Measurements from ENCODE around the gene UFD1.

UFD1 gene, protein sequence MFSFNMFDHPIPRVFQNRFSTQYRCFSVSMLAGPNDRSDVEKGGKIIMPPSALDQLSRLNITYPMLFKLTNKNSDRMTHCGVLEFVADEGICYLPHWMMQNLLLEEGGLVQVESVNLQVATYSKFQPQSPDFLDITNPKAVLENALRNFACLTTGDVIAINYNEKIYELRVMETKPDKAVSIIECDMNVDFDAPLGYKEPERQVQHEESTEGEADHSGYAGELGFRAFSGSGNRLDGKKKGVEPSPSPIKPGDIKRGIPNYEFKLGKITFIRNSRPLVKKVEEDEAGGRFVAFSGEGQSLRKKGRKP

DNA sequence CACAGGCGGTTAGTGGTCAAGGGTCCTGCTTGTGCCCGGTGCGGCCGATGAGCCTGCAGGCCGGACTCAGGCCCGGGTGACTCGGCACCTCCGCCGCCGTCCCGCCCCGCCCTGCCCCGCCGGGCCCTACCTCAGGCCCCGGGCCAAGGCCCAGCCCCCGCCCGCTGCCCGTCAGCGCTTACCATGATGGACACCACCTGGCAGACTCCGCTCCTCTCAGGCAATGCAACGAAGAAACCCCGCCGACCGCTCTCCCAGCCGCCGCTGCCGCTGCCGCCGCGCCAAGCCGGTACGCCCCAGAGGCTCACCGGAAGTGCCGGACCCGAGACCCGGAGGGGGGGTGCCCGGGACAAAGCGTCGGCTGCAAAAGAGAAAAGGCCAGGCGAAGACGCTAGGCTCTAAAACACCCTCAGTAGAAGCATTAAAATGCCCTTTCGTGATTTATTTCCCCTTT, at the start of gene UFD1:
Gene UFD1, minus strand, starts transcription at position 293 of the 454 bp plus-strand sequence. Its CDS starts 108 bp downstream, at position 185.
- no peak for FAIRE-seq

DNA sequence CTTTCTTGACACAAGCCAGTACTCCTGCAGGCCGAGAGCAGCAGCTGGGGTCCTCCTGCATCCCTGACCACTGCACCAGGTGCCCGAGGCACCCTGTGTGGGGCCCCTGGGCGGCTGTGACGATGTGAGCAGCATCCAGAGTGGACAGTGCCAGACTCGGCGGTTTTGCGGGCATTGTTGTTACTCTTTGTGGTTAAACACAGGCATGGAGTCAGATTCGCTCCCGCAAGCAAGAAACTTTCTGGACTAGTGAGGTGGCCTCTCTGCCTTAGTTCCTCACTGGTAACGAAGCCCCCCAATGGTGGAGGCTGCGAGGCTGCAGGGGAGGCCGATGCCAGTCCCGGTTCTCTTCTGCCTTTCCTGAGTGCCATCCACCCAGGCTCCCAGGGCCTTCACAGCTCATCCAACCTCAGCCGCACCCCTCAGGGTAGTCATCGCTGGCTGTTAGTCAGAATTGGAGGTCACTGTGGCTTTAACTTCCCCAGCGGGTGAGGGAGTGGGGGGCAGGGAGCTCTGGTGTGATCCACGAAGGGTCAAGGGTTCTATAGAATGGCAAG, 48.9 kb upstream of the UFD1 start:
- no peak for FAIRE-seq

DNA sequence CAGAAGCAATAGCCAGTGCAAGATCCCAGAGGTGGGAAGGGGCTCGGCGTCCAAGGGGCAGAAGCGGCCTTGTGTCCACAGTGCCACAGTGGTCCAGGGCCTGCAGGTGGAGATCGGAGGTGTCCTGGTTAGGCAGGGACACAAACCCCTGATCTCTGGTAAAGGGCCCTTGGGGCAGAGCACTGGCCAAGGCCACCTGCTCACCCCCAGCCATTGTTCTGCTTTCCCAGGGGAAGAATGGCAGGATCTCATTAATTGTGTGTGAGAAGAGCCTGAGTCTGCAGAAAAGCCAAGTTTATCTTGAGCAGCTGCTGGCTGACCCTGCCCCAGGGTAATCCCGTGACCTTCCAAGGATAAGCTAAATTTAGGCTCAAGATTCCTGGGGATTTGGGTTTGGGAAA, 48.3 kb upstream of the UFD1 start:
- no peak for FAIRE-seq

DNA sequence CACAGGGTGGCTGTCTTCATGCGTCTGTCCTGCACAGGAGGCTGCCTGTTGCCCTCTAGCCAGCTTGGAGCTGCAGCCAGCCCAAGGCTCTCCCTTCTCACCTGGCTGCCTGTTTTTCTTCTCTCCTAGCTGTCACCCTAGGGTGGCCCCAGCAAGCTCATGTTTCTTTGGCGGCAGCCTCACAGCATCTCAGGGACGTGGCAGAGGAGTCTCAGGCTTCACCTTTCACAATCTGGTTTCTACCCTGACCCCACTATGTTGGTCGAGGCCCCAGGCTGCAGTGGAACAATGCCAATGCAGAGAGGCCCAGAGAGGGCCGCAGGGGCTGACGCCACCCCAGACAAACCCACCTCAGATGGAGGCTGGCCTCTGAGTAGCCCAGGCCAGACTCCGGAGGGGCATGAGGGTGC, 47.7 kb upstream of the UFD1 start:
- no peak for FAIRE-seq

DNA sequence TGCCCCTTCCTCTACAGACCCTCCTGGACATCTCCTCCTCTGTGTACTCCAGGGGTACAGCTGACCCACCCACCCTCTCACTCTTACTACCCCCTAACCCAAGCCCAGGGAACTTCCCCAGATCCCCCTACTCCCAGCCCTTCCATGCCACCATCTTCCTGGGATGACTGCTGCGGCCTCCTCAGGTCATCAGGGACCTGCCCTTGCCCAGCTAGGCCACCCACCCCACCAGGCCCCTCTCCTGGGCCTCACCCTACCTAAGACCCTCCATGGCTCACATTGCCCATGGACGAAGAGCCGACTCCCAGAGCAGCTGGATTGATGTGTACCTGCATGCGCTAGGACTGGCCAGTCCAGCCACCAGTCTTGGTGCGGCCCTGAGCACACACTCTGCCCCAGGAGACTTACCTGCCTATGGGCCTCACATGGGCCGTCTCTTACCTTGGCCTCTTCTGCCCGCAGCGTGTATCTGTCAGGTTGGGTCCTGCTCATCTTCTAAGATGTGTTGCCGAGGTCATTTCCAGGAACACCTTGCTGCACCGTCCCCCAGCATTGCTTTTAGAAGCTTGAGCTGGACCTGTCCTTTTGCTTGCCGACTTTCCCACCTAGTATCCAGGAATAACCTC, 47.2 kb upstream of the UFD1 start:
- FAIRE-seq: no peak

DNA sequence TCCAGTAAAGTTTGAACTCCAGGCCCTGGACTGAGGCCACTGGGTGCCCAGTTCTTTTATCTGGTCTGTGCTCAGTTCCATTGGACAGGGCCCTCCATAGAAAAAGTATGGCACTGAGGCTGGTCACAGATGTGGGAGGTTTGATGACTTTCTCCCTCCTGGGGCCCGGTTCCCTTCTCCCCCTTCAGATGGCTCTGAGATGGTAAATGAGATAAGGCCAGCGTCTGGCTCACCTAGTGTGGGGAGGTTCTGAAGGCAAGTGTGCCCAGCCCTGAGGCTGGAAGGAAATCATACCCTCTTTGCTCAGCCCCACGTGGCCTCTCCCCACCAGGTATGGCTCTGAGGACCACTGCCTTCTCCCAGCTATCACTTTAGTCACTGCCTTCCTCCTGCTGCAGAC, 46.7 kb upstream of the UFD1 start:
- no peak for FAIRE-seq

DNA sequence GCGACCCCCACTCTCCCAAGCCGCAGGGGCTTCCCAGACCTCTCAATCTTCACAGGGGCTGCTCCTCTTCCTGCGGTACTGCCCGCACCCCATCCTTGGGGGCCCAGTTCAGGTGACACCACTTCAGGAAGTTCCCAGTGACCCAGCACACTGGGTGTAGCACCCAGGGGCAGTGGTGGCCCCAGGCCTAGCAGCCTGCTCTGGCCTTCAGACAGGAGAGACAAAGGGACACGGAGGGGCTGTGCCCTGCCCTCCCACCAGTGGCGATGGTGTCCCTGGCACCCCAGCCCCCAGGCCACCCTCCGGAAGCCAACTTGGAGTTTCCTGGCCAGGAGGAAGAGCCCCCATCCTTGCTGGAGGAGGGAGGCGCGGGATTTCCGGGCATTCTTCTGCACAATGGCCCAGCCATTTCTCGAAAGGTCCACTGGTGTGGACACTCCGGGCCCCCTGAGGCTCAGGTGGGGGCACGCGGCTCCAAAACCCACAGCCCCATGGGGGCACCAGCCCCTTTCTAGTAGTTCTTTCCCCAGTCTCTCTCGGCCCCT, 46.2 kb upstream of the UFD1 start:
- no peak for FAIRE-seq

DNA sequence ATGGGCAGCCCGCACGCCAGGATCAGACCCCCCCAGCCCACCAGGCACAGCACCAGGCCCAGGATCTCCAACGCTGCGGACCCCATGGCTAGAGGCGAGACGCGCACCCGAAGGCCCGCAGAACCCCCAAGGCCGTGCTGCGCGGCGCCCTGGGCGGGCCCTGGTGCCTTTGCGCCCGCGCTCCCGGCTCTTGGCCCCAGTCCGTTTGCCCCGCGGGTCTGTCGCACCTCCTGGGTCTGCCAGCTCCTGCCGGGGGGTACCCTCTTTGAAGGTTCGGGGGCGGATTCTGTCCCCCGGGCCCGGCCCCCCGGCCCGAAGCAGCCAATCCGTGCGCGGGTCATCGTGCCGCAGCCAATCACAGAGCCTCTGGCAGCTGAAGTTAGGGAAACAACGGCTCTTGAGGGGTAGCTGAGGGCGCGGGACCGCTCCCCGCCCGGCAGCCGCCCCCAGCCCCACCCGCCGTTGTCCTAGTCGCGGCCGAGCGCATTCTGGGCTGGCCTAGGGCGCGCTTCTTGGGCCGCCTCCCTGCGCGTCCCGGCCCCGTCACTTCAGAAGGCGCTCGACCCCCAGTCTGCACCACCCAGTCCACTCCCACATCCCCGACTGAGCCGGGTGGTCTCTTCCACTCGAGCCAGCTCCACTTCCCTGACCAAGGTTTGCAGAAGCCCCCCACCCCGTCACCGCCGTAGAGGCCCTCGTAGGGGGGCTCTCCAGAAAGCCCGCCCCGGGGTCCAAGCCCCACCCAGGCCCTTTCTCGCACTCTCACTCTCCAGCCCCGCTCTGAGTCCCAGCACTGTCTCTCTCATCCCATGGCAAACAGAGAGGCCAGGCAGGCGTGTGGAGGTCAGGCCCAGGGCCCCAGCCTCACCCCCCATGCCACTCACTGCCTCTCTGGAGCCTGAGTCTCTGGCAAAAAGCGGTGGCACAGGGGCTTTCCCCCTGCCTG, 45.5 kb upstream of the UFD1 start, which contains the start of gene CLDN5:
Gene CLDN5, minus strand, starts transcription at position 241 of the 946 bp plus-strand sequence. Its CDS starts 155 bp downstream, at position 86.
- FAIRE-seq: no peak

DNA sequence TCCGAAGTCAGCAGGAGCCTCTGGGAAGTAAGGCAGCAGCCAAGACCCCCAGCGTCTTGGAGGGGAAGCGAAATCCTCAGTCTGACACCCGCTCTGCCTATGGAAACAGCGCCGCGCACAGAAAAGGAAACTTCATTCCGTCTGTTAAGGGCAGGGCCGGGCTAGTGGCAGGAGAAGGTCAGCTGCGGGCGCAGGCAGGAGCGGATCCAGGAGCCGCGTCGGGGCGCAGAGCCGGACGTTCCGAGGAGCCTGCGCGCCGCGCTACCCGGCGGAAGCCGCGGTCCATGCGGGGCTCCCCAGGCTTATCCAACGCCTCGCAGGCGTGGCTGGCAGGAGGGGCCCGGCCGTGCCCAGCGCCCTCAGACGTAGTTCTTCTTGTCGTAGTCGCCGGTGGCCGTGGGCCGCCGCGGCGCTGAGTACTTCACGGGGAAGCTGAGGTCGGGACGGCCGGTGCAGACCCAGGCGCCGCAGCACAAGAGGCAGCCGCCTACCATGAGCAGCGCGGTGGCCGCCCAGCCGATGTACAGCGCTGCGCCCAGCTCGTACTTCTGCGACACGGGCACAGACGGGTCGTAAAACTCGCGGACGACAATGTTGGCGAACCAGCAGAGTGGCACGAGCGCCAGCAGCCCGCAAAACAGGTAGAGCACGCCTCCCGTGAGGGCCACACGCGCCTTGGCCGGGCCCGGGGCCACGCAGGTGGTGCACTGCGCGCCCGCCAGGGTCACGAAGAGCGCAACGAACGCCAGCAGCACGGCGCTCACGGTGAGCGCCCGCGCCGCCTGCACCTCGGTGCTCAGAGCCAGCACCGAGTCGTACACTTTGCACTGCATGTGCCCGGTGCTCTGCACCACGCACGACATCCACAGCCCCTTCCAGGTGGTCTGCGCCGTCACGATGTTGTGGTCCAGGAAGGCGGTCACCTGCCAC, 44.5 kb upstream of the UFD1 start:
- FAIRE-seq: no peak

DNA sequence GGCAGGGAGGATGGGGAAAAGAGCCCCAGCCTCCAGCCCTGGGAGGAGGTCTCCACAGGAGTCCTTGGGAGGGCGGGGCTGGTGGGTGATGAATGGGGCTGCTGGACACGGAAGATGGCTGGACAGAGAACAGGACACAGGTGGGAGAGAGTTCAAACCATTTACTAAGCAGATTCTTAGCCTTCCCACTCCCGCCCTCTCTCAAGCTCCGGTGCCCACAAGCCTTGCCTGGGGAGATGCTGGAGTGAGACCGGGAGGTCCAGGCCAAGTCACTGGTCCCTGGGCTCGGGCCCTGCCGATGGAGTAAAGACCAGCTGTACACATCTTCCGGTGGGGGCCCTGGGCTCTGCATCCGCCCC, 43.9 kb upstream of the UFD1 start:
- FAIRE-seq: no peak

DNA sequence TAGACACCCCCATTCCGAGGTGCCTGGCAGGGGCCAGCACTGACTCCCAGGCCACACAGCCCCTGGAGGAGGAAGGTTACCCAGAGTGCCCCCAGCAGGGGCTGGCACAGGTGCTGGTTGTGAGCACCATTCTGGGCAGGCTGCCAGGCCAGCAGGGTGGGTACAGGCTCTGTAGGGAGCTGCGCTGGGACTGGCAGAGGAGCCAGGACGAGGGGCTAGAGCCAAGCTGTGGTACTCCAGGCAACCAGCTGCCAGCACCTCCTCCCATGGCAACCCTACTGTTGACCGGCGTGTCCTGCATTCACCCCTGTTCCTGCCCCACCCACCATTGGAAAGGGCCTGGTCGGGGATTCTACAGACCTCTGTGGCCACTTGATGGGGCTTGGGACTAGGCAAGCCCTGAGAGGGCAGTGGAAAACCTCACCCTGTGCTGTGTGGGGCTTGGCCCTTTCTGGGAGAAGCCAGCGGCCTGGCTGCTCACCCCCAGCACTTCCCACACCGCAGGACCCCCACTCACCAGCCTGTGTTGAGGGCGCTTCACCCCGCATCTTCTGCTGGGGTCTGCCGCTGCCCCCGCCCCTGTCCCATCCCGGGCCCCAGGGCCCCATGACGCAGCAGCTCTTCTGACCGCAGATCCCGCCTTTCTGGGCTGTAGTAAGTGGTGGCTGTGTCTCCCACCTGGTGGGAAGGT, 43.3 kb upstream of the UFD1 start:
- no peak for FAIRE-seq

DNA sequence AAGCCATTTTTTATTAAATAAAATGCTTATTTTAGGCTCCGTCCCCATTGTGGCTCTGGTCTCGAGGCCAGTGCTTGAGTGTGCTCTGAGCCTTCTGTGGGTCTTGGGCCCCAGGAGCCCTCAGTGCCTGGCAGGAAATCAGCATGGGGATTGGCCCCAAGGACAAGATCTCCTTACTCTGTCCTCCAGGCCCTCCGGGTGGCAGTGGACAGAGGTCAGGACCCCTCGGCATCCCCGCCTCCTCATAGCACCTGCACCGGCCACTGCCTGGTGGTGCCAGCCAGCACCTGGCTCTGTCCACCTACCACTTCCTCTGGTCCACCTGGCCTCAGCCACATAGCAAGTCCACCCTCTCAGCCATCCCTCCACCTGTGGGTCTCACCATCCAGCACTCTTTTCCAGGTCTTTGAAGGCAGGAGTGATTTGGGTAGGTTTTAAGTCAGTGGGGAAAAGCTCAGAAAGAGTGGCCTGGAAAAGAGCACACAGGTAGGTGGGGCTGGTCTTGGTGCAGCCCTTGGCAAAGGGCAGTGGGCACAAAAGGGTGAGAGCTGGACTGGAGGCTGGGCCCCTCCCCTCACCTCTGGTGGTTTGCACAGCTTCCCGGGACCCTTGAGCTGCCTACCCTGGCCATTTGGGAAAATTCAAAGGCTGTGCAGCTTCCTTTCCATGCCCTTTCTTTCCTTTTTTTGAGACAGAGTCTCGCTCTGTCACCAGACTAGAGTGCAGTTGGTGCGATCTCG, 41.7 kb upstream of the UFD1 start:
- FAIRE-seq: no peak

DNA sequence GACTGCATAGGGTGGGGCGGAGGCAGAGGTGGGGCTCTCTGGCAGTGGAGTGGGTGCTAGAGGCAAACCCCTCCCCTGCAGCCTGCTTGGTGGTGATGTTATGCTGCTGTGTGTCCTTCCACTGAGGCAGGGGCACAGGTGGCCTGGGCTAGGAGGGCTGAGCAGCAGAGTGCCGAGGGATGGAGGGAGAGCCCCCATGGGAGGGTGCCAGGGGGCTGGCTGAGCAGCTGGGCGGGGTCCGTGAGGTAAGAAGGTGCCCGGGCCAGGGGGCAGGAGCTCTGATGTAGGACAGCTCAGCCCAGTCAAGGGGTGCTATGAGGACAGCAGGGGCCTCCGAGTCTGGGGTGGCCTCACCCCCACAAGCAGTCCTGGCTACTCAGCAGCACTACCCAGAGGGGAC, 41.0 kb upstream of the UFD1 start:
- FAIRE-seq: no peak

DNA sequence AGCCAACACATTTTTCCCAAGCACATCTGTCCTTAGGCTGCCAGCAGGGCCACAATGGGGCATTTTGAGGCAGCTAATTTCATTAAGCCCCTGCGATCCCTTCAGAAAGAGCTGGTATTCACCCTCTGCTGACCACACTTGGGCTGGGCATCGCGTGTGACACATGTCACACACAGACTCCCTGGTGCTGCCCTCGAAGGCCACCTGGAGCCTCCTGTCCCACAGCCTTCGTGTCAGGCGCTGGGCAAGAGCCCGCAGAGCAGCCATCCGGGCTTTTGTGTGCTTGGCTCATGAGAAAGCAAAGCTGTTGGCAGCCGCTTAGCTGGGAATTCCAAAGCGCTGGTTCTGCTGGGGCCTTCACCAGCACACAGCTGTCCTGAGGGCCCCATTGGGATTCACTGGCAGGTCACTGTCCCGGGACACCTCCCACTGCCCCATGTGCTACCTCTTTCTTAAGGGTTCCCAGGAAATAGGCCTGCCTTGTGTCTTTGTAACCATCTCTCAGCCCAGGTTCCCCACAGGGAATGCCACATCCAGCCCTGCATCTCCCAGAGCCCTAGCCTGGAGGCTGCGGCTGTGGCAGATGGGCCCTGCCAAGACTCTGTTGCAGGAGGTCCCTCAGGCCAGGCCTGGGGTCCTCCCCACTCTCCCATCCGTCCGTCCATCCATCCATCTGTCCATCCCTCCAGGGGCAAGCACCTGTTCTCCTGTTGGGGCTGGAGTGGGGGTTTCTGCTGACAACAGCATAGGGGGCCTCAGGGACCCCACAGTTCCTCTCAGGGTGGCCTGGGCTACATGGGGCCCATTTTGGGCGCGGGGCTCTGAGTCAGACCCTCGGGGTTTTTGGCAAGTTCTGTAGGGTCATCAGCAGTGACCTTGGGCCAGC, 40.3 kb upstream of the UFD1 start:
- no peak for FAIRE-seq

DNA sequence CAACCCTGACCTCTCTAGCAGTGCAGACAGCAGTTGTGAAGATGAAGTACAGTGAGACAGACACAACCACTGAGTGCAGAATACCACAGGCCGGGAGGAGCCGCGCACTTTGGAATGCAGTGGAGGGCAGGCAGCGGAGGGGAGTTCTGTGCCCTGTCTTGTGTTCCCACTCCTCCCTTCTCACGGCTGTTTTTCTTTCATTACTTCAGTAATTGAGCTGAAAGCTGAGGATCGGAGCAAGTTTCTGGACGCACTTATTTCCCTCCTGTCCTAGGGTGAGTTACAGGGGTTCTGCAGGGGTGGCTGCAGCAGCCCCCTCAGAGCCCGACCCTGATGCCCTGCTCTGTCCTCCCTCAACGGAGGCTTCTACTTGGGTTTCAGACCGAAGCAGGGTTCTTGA, 39.6 kb upstream of the UFD1 start:
- FAIRE-seq: no peak

DNA sequence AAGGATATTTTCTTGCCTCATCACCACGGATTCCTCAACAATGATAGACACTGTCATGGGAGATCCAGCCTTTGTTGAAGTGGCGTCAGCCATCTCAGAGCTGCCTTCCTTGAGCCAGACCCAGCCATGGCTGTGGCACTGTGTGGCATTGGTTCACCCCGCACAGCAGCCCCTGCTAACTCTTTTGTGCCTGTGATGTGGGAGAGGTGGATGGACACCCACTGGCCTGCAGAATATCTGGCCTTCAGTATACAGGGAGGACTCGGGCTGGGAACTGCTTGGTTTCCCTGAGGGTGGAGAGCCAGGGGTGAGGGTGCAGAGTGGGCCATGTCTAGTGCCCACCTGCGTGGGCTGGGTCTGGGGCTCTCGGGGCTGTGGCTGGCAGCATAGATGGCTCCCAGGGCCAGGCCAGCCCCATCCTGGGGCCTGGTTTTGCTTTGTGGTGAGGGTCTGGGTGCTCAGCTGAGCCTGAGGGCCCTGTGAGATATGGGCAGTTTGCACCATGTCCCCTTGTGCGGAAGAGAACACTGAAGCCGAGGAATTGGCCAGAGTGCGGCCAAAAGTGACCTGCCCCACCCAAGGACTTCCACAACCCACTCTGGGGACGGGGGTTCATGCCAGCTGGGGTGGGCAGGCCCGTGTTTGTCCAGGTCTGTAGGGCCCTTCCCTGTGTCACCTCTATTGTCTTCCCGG, 39.1 kb upstream of the UFD1 start:
- FAIRE-seq: no peak

DNA sequence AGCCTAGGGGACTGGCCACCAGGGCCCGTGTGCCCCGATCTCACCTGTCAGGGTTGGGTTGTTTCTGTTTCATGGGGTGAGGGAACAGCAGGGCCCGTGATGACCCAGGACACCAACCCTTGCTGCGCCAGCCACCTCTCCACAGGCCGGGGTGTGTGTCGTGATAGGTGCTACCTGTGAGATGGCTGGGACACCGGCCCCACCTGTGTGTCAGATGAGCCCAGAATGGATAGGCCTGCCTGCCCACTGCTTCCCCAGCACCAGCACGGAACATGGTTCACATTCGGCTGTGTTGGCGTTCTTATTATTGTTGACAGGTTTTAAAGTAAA, 38.1 kb upstream of the UFD1 start:
- FAIRE-seq: no peak

DNA sequence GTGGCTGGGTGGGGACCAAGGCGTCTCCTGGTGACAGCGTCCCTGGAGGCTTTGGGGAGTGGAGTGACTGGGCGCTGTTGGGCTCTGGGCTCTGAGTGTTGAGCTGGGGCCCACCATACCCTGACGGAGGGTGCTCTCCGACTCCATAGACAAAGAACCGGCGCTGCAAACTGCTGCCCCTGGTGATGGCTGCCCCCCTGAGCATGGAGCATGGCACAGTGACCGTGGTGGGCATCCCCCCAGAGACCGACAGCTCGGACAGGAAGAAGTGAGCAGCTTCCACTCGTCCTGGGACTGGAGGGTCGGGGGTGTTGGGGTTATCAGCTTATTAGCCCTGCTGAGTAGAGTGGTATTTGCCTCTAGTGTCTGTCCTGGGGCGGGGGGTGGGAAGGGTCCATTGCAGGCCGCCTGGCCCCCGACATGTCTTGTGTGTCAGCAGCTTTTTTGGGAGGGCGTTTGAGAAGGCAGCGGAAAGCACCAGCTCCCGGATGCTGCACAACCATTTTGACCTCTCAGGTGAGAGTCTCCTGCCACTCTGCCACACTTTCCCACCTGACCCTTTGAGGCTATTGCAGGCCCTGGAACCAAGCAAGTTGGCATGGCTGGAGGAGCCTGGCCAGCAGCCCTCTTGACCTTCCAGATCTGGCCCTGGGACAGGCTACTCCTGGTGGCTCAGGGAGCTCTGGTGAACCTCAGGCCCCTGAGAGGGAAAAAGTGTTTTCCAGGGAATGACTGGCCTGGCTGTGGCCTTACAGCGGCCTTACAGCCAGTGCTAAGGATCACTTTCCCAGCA, 37.6 kb upstream of the UFD1 start:
- FAIRE-seq: no peak

Measured in colon (tissue), 2 donors.